Naive thymus-derived CD8-positive, alpha-beta T cell (primary cell): ENCODE measurements around the gene ATXN10. TPM values are rescaled to one million over a fixed set of nuclear protein-coding genes. Genes with fewer than 3 reads are reported as not detected.
A peak's percentile ranks its signal among the peaks of the same experiment; 100 is the strongest.
"Not testable (repeated sequence)": the region's sequence is repeated elsewhere in the genome, so short reads cannot be mapped to it uniquely, and the experiment has no call there.

Source experiments
- ATAC-seq, 2 donors: fragments of 150-1000 bp; cut with Tn5 transposase in 1 of 2; sonication (Bioruptor Pico), chemical (Tn5 transposase) in 1 of 2; 1 replicate in 1 of 2; 2 replicates in 1 of 2; pipeline ENCODE4 v1.10.0; 2021; ENCODE audit warnings: mild to moderate bottlenecking in 2 of 2, moderate library complexity in 2 of 2
- POLR2A ChIA-PET: fragments of 350-600 bp; sonication (Branson Sonifier 250); formaldehyde crosslinking; loops from one replicate; lab custom pipeline; 2021; ENCODE audit warnings: antibody characterized with exemption; lab: Charles Lee
- DNase-seq, 10 donors: peaks; one replicate each; pipeline versions ENCODE4 v3.0.0 to v3.0.0-alpha.2; 2020 to 2022
- H3K27ac Mint-ChIP-seq, 10 donors: one replicate each; pipeline ENCODE4 v1.8.0; 2020 to 2022; ENCODE audit warnings: mild to moderate bottlenecking in 10 of 10, mixed read lengths in 10 of 10, moderate library complexity in 4 of 10, inconsistent platforms in 1 of 10
- H3K27me3 Mint-ChIP-seq, 5 donors: one replicate each; pipeline ENCODE4 v1.8.0; 2021 to 2022; ENCODE audit warnings: mixed read lengths in 5 of 5
- H3K36me3 Mint-ChIP-seq, 3 donors: one replicate each; pipeline ENCODE4 v1.8.0; 2020 to 2022; ENCODE audit warnings: mixed read lengths in 3 of 3, mild to moderate bottlenecking in 2 of 3, inconsistent platforms in 1 of 3
- H3K4me1 Mint-ChIP-seq, 4 donors: one replicate each; pipeline ENCODE4 v1.8.0; 2021 to 2022; ENCODE audit warnings: mixed read lengths in 4 of 4
- H3K4me3 Mint-ChIP-seq, 10 donors: one replicate each; pipeline ENCODE4 v1.8.0; 2020 to 2022; ENCODE audit warnings: mild to moderate bottlenecking in 10 of 10, mixed read lengths in 10 of 10, moderate library complexity in 6 of 10, inconsistent platforms in 1 of 10
- H3K9me3 Mint-ChIP-seq, 9 donors: one replicate each; pipeline ENCODE4 v1.8.0; 2020 to 2022; ENCODE audit warnings: mixed read lengths in 9 of 9, mild to moderate bottlenecking in 3 of 9, inconsistent platforms in 1 of 9, moderate library complexity in 1 of 9
- polyA plus RNA-seq, 3 donors: library from polyadenylated mRNA; unstranded; fragments of 300-500 nt; fragmentation: Illumina TruSeq; gene quantifications; one replicate each; pipeline ENCODE4 v1.2.3, GENCODE V29; 2021
- total RNA-seq, 8 experiments: library from RNA in 2 of 8; stranded (reverse) in 2 of 8; gene quantifications; one replicate each; pipeline ENCODE4 v1.2.3 and lab custom pipeline; 2021 to 2026

Gene ATXN10
- total and polyA plus RNA-seq, 5 experiments from 2014 or later = 77.4 to 117 (median 91.1) TPM

- POLR2A ChIA-PET = no interaction called here
- Mint-ChIP-seq H3K4me1 (peaks cover 13 to 28% (median 17%) of the 10 kb centered on the region in 4 donors), H3K36me3 (peaks cover 24 to 87% (median 53%) of the 10 kb centered on the region in 3 donors)
Observed at GRCh38 chr22:45707605-45708004, 36.0 kb downstream of the ATXN10 start.

DNA sequence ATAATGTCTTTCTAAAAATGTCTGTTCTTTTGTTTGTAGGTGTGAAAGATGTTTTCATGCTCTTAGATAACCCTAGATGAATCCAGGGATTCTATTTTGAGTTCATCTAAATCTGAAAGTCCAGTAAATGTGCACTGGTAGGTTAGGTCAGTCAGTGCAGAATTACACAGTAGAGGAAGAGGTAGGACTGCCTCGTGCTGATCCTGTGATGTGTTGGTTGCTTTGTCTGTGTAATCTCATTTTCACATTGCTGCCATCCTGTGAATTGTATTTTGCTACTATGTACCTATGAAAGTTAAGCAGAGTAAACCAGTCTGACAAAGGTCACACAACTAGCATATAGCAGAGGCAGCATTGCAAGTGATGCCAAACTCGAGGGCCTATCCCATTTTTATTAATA lies 36.5 kb downstream of the ATXN10 start:
- H3K27me3 Mint-ChIP-seq = no peaks in the 10 kb centered on the region
- H3K36me3 Mint-ChIP-seq = peaks cover 19 to 87% (median 47%) of the 10 kb centered on the region in 3 donors
- H3K27ac Mint-ChIP-seq = peak overlapping the region in 2 of 10 donors; percentile 3 to 45
- ATAC-seq = no peak
- no peak overlapping the region for H3K4me3 Mint-ChIP-seq
- no peaks in the 10 kb centered on the region for H3K9me3 Mint-ChIP-seq
- DNase-seq = no peak
- POLR2A ChIA-PET = no interaction called here
- peaks cover 13 to 29% (median 17%) of the 10 kb centered on the region in 4 donors for H3K4me1 Mint-ChIP-seq

More at GRCh38 chr22:45707605-45708004, 36.0 kb downstream of the ATXN10 start:
- H3K27me3 Mint-ChIP-seq = no peaks in the 10 kb centered on the region
- H3K27ac Mint-ChIP-seq = peak overlapping the region in 2 of 10 donors; percentile 3 to 45
- DNase-seq (no peak), ATAC-seq (no peak)
- peaks cover 0 to 2% (median 0%) of the 10 kb centered on the region in 9 donors for H3K9me3 Mint-ChIP-seq
- no peak overlapping the region for H3K4me3 Mint-ChIP-seq

- H3K4me1 Mint-ChIP-seq = peaks cover 13 to 29% (median 17%) of the 10 kb centered on the region in 4 donors
- no peaks in the 10 kb centered on the region for H3K9me3 Mint-ChIP-seq
- DNase-seq = no peak
- H3K4me3 Mint-ChIP-seq = no peak overlapping the region
- POLR2A ChIA-PET = no interaction called here
- peak overlapping the region in 3 of 10 donors; percentile 6 to 16 (median 13) for H3K27ac Mint-ChIP-seq
- H3K27me3 Mint-ChIP-seq = no peaks in the 10 kb centered on the region
- peaks cover 14 to 87% (median 37%) of the 10 kb centered on the region in 3 donors for H3K36me3 Mint-ChIP-seq
- ATAC-seq = no peak
Observed at GRCh38 chr22:45709060-45709739, 37.6 kb downstream of the ATXN10 start.

DNA sequence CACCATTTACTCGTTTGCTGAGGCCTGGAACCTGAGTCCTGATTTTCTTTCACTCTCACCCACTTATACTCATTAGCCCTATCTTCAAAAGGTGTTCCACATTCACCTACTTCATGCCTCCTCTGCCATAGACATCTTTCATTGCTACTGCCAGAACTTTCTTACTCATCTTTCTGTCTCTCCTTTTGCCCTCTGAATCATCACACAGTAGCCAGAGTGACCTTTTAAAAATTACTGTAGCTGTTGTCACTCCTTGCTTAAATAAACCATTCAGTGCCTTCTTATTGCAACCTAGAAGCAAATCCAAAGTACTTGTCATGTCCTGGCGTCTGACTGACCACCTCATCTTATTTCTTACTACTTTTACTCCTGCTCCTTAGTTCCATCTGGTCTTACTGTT lies 38.2 kb downstream of the ATXN10 start:
- peaks cover 9 to 86% (median 34%) of the 10 kb centered on the region in 3 donors for H3K36me3 Mint-ChIP-seq
- H3K4me1 Mint-ChIP-seq = peaks cover 14 to 29% (median 17%) of the 10 kb centered on the region in 4 donors
- peak overlapping the region in 4 of 10 donors; percentile 13 to 74 (median 41) for H3K27ac Mint-ChIP-seq
- ATAC-seq (no peak), DNase-seq (no peak)
- POLR2A ChIA-PET = no interaction called here
- no peaks in the 10 kb centered on the region for H3K27me3 Mint-ChIP-seq
- H3K9me3 Mint-ChIP-seq = no peaks in the 10 kb centered on the region
- no peak overlapping the region for H3K4me3 Mint-ChIP-seq

- Mint-ChIP-seq H3K27me3 (no peaks in the 10 kb centered on the region), H3K27ac (no peak overlapping the region), H3K36me3 (peaks cover 9 to 86% (median 31%) of the 10 kb centered on the region in 3 donors), H3K4me3 (no peak overlapping the region), H3K4me1 (peaks cover 16 to 29% (median 17%) of the 10 kb centered on the region in 4 donors), H3K9me3 (no peaks in the 10 kb centered on the region)
- no peak for ATAC-seq
- DNase-seq = no peak
- POLR2A ChIA-PET = no interaction called here
Observed at GRCh38 chr22:45710469-45710868, 38.8 kb downstream of the ATXN10 start.

GRCh38 chr22:45714390-45714789 lies 42.8 kb downstream of the ATXN10 start:
- peaks cover 5 to 85% (median 18%) of the 10 kb centered on the region in 3 donors for H3K36me3 Mint-ChIP-seq
- H3K9me3 Mint-ChIP-seq, ATAC-seq, H3K4me3 Mint-ChIP-seq, H3K27ac Mint-ChIP-seq, POLR2A ChIA-PET, H3K27me3 Mint-ChIP-seq, DNase-seq: not testable (repeated sequence)
- peaks cover 2 to 16% (median 12%) of the 10 kb centered on the region in 4 donors for H3K4me1 Mint-ChIP-seq

DNA sequence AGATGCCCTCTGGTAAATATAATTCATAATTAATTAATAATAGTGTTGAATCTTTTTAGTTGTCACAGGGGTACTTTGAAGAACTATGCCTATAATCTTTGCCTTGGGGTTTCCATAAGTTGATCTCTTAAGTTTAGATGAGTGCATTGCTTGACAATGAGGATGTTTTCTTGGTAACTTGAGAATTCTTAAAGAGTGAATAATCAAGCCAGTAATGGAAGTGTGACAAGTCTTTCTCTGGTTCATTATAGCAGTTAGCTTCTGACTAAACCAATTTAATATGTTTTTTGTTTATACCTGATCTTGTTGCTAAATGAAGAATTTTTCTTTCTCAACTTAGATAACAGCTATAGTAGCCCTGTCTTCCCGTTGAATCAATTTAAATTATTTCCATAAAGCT lies 46.2 kb downstream of the ATXN10 start:
- Mint-ChIP-seq H3K9me3 (no peaks in the 10 kb centered on the region), H3K27me3 (no peaks in the 10 kb centered on the region), H3K27ac (no peak overlapping the region), H3K36me3 (peaks cover 0 to 86% (median 14%) of the 10 kb centered on the region in 3 donors), H3K4me1 (peaks cover 11 to 26% (median 18%) of the 10 kb centered on the region in 4 donors), H3K4me3 (no peak overlapping the region)
- DNase-seq = no peak
- POLR2A ChIA-PET = no interaction called here
- ATAC-seq = no peak

GRCh38 chr22:45718391-45718790 lies 46.8 kb downstream of the ATXN10 start:
- no peak for ATAC-seq
- POLR2A ChIA-PET = no interaction called here
- no peak overlapping the region for H3K4me3 Mint-ChIP-seq
- H3K27ac Mint-ChIP-seq = no peak overlapping the region
- no peaks in the 10 kb centered on the region for H3K9me3 Mint-ChIP-seq
- DNase-seq = no peak
- H3K4me1 Mint-ChIP-seq = peaks cover 14 to 29% (median 23%) of the 10 kb centered on the region in 4 donors
- no peaks in the 10 kb centered on the region for H3K27me3 Mint-ChIP-seq
- peaks cover 0 to 84% (median 17%) of the 10 kb centered on the region in 3 donors for H3K36me3 Mint-ChIP-seq

DNA sequence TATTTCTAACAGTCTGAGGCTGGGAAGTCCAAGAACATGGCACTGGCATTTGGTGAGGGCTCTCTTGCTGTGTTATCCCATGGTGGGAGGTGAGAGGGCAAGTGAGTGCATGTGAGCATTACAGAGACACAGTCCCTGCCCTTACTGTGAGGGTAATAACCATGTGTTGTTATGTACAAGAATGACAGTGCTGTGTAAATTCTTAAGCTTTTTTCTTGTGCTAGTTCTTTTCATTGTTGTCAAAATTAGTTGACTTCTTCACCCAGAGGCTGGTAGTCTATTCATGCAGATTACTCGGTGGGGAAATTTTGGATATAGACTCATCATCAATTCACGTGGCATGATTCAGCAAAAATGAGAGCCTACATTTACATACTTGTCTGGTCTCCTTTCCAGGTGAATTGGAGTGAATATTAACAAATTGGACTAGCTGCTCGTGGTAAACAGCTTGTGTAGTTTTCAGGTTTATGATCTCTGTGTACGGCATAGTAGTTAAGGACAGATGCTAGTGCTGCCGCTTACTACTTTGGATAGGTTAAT lies 49.3 kb downstream of the ATXN10 start:
- POLR2A ChIA-PET = no interaction called here
- peaks cover 0 to 71% (median 23%) of the 10 kb centered on the region in 3 donors for H3K36me3 Mint-ChIP-seq

DNA sequence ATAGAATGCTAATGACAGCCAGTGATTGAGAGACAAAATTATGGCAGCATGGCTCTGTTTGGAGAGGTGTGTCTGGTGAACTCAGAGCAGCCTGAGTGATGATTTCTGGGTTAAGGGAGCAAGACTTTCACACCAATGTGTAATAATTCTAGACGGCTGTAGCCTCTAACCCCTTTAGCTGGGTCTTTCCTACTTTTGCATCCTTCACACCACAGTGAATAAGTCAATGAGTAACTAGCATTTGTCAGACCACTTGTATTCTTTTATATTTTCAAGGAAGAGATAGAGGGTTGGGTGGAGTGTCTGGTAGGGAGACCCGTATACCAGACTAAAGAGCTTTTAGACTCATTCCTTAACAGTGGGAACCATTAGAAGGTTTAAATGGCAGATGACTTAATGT lies 50.4 kb downstream of the ATXN10 start:
- Mint-ChIP-seq H3K36me3 (peaks cover 0 to 63% (median 20%) of the 10 kb centered on the region in 3 donors), H3K4me3 (no peak overlapping the region), H3K4me1 (peaks cover 33 to 58% (median 51%) of the 10 kb centered on the region in 4 donors), H3K27ac (peak overlapping the region in 1 of 10 donors; percentile 28), H3K27me3 (no peaks in the 10 kb centered on the region), H3K9me3 (no peaks in the 10 kb centered on the region)
- no peak for DNase-seq
- ATAC-seq = no peak
- POLR2A ChIA-PET = no interaction called here

More for the DNA sequence above, 49.3 kb downstream of the ATXN10 start:
- DNase-seq = no peak
- Mint-ChIP-seq H3K4me3 (no peak overlapping the region), H3K9me3 (no peaks in the 10 kb centered on the region), H3K27me3 (no peaks in the 10 kb centered on the region), H3K4me1 (peaks cover 29 to 50% (median 42%) of the 10 kb centered on the region in 4 donors), H3K27ac (no peak overlapping the region)
- no peak for ATAC-seq

DNA sequence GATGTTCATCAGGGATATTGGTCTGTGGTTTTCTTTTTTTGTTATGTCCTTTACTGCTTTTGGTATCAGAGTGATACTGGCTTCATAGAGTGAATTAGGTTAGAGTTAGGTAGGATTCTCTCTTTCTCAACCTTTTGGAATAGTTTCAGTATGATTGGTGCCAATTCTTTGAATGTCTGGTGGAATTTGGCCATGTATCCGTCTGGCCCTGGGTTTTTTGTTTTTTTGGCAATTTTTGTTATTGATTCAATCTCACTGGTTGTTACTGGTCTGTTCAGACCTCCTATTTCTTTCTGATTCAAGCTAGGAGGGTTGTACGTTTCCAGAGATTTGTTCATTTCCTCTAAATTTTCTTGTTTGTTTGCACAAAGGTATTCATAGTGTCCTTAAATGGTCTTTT lies 54.4 kb downstream of the ATXN10 start:
- H3K9me3 Mint-ChIP-seq = no peaks in the 10 kb centered on the region
- H3K4me1 Mint-ChIP-seq = peaks cover 33 to 69% (median 56%) of the 10 kb centered on the region in 4 donors
- ATAC-seq (no peak), DNase-seq (no peak)
- peak overlapping the region in 2 of 10 donors; percentile 6 to 12 for H3K27ac Mint-ChIP-seq
- H3K36me3 Mint-ChIP-seq = peaks cover 0 to 55% (median 21%) of the 10 kb centered on the region in 3 donors
- H3K27me3 Mint-ChIP-seq = no peaks in the 10 kb centered on the region
- H3K4me3 Mint-ChIP-seq = no peak overlapping the region
- POLR2A ChIA-PET = interaction anchor here (0.5 kb wide), 1 partner anchor 16 kb away, joined by 3 read pairs; no protein-coding TSS in a partner anchor

DNA sequence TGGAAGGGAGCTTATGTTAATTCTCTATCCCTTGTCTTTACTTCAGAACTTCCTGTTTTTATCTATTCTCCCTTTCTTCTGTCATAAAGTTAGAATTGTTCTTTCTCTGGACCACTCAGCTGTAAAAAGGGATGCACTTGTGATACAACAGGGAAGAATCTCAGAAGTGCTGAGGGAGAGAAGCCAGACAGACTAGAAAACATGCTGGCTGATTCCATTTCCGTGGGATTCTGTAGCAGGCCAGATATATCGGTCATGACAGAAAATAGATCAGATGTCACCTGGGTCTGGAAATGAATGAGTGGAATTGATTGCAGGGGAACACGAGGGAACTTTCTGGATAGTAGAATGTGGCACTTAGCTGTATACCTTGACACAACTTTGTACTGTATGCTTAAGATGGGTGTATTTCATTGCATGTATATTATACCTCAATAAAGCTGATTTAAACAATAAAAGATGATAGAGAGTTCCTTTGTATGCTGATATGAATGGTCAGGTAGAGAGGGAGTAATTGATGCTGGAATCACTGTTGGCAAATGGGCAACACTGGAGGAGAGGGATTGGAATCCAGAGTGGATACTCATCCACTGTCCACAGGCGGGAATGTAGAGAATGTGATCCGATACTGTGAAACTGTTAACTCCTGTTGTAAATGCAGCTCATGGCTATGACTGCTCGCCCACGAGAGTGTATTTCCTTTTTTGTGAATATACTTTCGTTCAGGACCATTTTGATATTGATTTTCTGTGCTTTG lies 59.6 kb downstream of the ATXN10 start:
- DNase-seq (no peak), ATAC-seq (no peak)
- Mint-ChIP-seq H3K27ac (peak overlapping the region in 1 of 10 donors; percentile 43), H3K9me3 (no peaks in the 10 kb centered on the region), H3K27me3 (no peaks in the 10 kb centered on the region), H3K4me1 (peaks cover 7 to 23% (median 14%) of the 10 kb centered on the region in 4 donors), H3K4me3 (no peak overlapping the region), H3K36me3 (peaks cover 0 to 63% (median 10%) of the 10 kb centered on the region in 3 donors)
- POLR2A ChIA-PET = no interaction called here
